Prostate gland (tissue), 2 donors: ENCODE data around the gene PUSL1.

Experiments
- POLR2A ChIP-seq: fragments of 450-650 bp; IDR thresholded peaks from one replicate; pipeline ENCODE4 v1.6.1; 2016; ENCODE audit warnings: antibody characterized with exemption, mild to moderate bottlenecking
- POLR2AphosphoS5 ChIP-seq: sonication (generic); formaldehyde crosslinking; IDR thresholded peaks from one replicate; pipeline ENCODE4 v1.6.1; 2017; ENCODE audit warnings: antibody characterized with exemption
- TF ChIP-seq, protein P1 (sequence below), 4 experiments: fragments of 200-600 bp in 2 of 4; fragments of 450-650 bp in 2 of 4; sonication (generic) in 2 of 4; IDR thresholded peaks; 1 replicate in 3 of 4; 2 replicates in 1 of 4; pipeline ENCODE4 v1.5.1; 2016 to 2019; ENCODE audit warnings: antibody characterized with exemption in 4 of 4, mild to moderate bottlenecking in 2 of 4, moderate library complexity in 2 of 4

DNA sequence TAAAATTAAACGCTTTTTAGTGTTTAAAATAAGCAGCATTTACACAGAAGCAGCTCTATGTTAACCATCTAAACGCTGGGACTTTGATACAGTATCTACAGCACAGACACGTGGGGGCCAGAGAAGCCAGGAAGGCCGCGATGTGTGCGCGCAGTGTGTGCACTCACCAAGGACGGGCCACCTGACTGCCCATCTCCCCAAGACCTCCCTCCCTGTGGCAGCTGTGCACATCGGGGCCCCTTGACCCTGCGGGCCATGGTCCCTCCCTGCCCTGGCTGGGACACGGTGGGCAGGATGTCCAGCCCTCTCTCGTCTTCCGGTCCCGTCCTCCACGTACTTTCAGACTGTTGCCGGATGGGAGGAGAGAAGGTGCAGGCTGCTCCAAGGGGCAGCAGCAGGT lies 26.9 kb downstream of the PUSL1 start:
- TF ChIP-seq, protein P1, sequence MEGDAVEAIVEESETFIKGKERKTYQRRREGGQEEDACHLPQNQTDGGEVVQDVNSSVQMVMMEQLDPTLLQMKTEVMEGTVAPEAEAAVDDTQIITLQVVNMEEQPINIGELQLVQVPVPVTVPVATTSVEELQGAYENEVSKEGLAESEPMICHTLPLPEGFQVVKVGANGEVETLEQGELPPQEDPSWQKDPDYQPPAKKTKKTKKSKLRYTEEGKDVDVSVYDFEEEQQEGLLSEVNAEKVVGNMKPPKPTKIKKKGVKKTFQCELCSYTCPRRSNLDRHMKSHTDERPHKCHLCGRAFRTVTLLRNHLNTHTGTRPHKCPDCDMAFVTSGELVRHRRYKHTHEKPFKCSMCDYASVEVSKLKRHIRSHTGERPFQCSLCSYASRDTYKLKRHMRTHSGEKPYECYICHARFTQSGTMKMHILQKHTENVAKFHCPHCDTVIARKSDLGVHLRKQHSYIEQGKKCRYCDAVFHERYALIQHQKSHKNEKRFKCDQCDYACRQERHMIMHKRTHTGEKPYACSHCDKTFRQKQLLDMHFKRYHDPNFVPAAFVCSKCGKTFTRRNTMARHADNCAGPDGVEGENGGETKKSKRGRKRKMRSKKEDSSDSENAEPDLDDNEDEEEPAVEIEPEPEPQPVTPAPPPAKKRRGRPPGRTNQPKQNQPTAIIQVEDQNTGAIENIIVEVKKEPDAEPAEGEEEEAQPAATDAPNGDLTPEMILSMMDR (IDR thresholded peaks at IDR 0.05) = no peak
- TF ChIP-seq POLR2AphosphoS5 (no peak), POLR2A (no peak)
